HG02970 (cell line): Measurements from ENCODE around the gene ARMC2.
"Not testable (repeated sequence)": the region's sequence is repeated elsewhere in the genome, so short reads cannot be mapped to it uniquely, and the experiment has no call there.

Experiments used
- ATAC-seq: cut with Tn5 transposase; IDR thresholded peaks from one replicate; pipeline ENCODE4 v1.9.1; 2021; ENCODE audit warnings: mild to moderate bottlenecking, moderate library complexity, moderate number of reproducible peaks; ENCODE audit not compliant: unreplicated experiment, low FRiP score

The ARMC2 gene, protein sequence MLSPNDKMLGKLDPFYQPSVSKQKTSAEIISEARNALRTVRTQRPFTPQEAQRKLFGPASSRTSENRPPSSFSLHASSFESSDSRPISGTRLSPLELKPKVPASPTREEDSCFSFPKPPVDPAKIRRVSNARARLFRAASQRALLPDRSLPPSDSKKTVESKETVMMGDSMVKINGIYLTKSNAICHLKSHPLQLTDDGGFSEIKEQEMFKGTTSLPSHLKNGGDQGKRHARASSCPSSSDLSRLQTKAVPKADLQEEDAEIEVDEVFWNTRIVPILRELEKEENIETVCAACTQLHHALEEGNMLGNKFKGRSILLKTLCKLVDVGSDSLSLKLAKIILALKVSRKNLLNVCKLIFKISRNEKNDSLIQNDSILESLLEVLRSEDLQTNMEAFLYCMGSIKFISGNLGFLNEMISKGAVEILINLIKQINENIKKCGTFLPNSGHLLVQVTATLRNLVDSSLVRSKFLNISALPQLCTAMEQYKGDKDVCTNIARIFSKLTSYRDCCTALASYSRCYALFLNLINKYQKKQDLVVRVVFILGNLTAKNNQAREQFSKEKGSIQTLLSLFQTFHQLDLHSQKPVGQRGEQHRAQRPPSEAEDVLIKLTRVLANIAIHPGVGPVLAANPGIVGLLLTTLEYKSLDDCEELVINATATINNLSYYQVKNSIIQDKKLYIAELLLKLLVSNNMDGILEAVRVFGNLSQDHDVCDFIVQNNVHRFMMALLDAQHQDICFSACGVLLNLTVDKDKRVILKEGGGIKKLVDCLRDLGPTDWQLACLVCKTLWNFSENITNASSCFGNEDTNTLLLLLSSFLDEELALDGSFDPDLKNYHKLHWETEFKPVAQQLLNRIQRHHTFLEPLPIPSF

DNA sequence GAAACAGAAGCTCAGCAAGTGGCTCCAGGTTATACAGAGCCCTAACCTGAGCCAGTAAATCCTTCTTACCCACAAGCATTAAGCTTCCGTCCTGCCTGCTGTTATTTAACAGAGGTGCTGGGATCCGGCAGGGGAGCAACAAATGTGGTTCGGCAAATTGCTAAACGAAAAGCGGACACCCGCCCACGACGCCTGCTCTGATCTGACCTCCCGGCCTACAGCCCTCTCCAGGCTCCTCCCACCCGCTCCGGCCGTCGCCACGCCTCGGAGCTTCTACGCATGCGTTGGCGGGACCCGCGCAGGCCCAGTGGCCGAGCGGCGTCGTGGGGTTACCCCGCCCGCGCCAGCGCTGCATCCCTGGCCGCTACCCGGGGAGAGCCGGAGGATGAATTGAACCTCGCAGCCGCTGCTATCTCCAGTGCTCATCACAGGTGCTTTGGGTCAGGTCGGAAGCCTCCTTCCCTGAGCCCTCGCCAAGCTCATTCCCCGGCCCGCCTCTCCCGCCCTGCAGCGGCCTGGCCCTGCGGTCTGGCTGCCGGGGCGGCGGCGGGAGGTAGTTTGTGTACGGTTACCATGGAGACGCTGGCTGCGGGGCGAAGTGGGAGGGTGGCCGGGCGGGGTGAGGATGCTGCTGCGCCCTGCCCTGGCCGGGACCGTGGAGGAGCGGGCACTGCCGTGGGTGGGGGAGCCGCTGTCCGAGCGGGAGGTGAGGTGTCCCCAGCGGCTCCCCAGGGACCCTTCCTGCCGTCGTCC lies at the start of gene ARMC2:
ARMC2 (plus strand) TSS at position 307 of the 753 bp plus-strand sequence. CDS start 5,846 bp downstream, outside the sequence.
- ATAC-seq: peak; percentile 86

GRCh38 chr6:108798670-108799353 lies 49.4 kb upstream of the ARMC2 start:
- ATAC-seq: no peak

DNA sequence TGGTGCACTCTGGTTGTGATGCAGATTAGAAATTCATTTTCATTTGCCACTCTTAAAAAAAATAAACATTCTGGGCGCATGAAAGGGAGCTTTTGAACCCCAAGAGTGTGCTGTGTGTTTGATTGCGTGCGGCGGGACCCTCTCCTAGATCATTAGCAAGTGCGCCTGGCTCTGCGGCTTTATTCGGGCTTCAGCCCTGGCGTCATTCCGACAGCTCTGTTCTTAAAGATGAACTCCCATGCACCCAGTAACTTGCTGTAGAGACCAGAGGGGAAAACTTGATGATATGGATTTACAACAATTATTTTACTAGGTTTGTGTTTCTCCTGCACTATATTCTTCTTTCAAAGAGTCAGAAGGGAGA lies 48.9 kb upstream of the ARMC2 start:
- ATAC-seq: no peak

DNA sequence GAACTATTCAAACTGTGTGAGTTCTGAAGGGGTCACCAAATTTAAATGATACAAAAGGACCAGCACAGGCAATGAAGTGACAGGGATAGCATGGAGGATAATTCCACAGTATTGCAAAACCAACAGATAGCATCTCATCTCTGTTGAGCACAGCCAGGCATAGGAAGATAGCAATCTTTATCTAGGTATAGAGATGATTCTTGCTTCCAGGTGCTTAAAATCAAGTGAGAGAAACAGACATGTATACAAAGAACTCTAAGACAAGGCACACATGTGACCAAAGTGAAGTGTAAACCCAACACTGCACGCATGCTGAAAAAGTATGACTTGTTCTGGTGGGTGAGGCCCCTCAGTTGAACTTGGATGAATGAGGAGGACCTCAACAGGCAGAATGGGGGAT lies 48.4 kb upstream of the ARMC2 start:
- no peak for ATAC-seq

GRCh38 chr6:108800427-108800864 lies 47.8 kb upstream of the ARMC2 start:
- no peak for ATAC-seq

- ATAC-seq: no peak
Measured at GRCh38 chr6:108801366-108801765, 46.9 kb upstream of the ARMC2 start.

DNA sequence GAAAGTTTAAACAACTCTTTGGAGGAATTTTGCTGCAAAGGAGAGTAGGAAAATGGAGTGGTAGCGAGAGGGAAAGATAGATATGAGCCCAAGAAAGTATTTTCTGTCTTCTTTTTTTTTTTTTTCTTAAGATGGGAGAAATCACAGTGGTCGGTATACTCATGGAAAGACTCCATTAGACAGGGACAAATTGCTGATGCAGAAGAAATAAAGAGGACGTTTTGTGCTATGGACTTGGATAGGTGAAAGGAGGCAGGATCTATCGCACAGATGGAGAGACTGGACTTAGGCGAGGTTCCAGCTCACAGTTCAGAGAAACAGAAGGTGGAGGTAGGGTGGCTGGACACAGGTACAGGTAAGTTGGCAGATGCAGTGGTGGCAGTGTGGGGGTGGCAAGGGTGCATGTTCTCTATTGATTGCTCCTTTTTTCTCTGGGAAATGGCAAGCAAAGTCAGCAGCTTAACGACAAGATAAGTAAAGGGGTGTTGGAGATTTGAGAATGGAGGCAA lies 44.2 kb upstream of the ARMC2 start:
- no peak for ATAC-seq

DNA sequence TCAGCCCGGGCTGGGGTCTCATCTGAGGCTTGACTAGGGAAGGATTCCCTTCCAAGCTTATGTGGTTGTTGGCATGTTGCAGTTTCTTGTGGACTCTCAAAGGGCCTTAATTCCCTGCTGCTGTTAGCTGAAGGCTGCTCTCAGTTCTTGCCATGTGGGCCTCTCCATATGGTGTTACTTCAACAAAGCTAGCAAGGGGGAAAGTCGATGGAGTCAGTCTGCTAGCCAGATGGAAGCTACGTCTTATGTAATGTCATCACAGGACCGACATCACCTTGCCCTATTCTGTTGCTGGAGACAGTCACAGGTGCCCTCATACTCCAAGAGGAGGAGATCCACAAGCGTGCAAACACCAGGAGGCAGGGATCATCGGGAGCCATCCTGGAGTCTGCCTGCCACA lies 43.3 kb upstream of the ARMC2 start:
- no peak for ATAC-seq

DNA sequence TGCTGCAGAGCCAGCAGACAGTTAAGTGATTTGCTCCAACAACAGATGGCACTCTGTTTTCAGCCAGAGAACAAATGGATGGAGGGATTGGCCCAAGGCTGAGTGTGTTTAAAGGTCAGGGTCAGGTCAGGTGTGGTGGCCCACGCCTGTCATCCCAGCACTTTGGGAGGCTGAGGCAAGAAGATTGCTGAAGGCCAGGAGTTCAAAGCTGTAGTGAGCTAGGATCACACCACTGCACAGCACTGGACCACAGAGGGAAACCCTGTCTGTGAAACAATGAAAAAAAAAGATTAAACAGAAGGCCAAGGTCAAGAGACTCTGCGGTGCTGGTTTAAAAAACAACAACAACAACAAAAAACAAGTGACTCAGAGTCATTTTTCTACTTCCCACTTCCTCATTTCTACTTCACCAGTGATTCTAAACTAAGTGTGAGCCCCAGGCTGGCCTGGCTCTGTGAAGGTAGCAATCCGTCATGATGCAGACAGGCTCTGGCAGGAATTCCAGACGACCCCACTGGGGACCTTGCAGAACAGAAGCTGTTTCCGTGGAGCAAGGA lies 42.5 kb upstream of the ARMC2 start:
- no peak for ATAC-seq

- ATAC-seq: no peak
Measured at GRCh38 chr6:108806171-108806570, 42.1 kb upstream of the ARMC2 start.

- ATAC-seq: no peak
Measured at GRCh38 chr6:108806665-108807064, 41.6 kb upstream of the ARMC2 start.

- no peak for ATAC-seq
Measured at GRCh38 chr6:108807928-108808327, 40.3 kb upstream of the ARMC2 start.

GRCh38 chr6:108809211-108809610 lies 39.0 kb upstream of the ARMC2 start:
- ATAC-seq: no peak

- ATAC-seq: no peak
Measured at GRCh38 chr6:108810057-108810643, 38.1 kb upstream of the ARMC2 start.

DNA sequence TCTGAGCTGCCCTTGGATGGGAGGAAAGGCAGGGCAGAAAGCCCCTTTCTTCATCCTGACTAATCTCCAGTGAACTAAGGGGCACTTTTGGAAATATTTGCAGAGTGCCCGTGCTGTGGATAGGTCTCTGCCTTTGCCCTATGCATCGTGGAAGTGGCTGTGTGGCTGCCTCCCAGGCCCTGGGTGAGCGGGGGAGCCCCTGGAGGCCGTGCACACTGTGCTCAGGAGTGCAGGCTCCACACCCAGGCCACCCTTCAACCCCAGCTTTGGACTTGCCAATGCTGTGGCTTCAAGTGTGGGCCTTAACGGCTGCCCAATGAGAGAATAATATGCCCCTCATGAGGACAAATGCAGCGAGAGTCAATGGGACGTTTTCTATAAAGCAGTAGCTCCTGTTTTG lies 36.7 kb upstream of the ARMC2 start:
- no peak for ATAC-seq

GRCh38 chr6:108813218-108813617 lies 35.0 kb upstream of the ARMC2 start:
- ATAC-seq: not testable (repeated sequence)

DNA sequence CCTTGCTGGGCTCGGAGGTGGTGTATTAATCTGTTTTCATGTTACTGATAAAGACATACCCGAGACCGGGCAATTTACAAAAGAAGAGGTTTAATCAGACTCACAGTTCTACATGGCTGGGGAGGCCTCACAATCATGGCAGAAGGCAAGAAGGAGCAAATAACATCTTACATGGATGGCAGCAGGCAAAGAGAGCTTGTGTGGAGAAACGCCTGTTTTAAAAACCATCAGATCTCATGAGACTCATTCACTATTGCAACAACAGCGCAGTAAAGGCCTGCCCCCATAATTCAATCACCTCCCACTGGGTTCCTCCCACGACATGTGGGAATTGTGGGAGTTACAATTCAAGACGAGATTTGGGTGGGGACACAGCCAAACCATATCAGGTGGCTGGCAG lies 30.9 kb upstream of the ARMC2 start:
- ATAC-seq: not testable (repeated sequence)

DNA sequence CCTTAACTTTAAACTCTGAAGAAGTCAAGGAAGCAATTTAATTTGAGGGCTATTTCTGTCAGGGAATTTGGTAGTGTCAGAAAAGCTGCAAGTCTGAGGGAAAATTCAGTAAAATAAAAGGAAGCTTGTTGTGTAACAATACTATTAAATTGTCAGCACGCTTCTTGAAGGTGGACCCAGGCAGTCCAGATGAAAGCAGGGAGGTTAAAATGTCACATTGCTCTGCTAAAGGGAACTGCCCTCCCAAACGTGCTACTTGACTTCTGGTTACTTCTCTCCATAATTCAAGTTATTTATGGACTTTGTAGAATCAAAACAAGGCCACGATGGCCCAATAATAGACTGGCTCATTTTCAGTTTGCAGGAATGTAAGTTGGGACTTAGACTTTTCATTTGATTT lies 28.2 kb upstream of the ARMC2 start:
- no peak for ATAC-seq

DNA sequence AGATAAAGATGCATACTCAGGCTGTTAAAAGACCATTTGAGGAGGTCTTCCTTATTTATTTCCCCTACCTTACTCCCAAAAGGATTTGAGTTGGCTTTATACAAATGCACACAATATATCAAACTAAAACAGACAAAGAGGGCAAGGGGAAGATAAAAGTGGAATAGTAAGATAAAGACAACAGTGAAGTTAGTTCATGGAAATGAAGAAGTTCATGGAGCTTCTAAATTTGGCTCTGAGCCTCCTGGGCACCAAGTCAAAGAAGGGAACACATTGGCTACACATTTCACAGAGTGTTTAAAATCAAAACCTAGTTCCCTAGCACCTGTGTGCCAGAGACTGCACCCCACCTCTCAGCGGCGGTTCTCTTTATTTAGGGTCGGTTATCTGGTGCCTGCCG lies 25.8 kb upstream of the ARMC2 start:
- no peak for ATAC-seq
